ENCODE results near the gene EPHB2.

Gene EPHB2

DNA sequence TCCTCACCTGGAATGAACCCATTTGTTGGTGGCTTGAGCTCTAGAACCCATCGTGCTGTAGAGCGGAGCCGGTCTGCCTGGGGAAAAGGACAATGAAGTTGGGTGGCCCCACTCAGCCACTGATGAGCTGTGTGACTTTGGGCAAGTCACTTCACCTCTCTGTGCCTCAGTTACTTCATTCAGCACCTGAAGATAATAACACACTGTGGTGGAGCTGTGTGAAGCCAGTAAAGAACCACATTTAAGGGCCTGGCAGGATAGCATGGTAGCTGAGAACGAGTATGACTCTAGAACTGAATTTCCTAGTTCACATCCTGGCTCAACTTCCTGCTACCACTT, 37.1 kb downstream of the EPHB2 start:
- Mint-ChIP-seq H3K9me3 (no peaks in the 10 kb centered on the region), H3K36me3 (ENCODE audit: low read depth) (no peaks in the 10 kb centered on the region), H3K27ac (no peak overlapping the region), H3K27me3 (ENCODE audit: low read depth) (no peaks in the 10 kb centered on the region), H3K4me3 (no peak overlapping the region), H3K4me1 (ENCODE audit: low read depth) (peaks cover 5% of the 10 kb centered on the region)

DNA sequence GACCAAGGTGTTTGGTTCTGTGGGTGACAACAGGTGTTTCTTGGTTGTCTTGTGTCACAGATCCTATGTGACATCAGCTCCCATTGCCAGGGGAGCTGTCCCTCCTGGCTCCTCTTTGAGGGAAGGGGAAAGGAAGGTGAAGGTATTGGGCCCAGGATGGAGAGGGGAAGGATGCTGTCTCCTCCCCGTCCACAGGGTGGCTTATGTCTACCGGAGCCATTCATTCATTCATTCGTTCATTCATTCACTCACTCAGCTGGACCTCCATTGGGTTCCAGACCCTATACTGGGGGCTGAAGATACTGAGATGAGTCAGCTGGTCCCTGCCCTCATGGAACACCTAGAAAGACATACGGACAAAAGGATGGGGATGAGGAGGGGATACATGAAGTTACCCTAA, 38.9 kb downstream of the EPHB2 start:
- H3K4me1 Mint-ChIP-seq (ENCODE audit: low read depth), result peaks cover 7% of the 10 kb centered on the region
- no peak overlapping the region for H3K4me3 Mint-ChIP-seq
- no peaks in the 10 kb centered on the region for H3K9me3 Mint-ChIP-seq
- H3K27me3 Mint-ChIP-seq (ENCODE audit: low read depth), result no peaks in the 10 kb centered on the region
- no peaks in the 10 kb centered on the region for H3K36me3 Mint-ChIP-seq (ENCODE audit: low read depth)
- no peak overlapping the region for H3K27ac Mint-ChIP-seq

DNA sequence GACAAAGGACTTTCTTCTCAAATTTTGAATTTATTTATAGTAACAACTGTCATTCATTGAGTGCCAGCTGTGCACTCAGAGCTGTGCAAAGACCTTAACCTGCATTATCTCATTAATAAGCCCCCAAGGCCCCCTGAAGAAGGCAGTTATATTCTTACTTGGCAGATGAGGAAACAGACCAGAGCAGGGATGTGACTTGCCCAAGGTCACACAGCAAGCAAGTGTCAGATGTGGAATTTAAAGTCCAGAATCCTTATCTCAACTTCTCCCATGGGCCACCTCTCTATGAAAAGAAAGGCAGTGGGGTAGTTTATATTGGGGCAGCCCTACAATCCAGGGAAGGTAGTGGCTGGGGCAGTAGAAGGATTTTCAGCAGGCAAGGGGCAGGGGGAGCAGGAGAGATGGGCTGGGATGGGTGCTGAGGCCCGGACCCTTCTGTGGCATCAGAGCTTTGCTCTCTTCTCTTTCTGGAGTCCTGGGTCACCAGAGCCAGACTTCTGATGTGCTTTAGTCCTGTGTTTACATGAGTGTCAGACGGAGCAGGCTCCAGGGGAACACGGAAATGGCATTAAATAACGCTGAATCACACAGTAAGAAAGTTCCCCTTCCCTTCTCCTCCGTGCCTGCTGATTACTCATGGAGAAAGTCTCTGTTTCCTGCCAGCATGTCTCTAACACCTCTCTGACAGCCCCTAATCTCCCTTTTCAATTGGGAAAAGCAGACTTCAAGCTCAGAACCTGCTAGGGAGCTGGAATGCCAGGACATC, 39.5 kb downstream of the EPHB2 start:
- Mint-ChIP-seq H3K27me3 (ENCODE audit: low read depth) (no peaks in the 10 kb centered on the region), H3K4me3 (no peak overlapping the region), H3K36me3 (ENCODE audit: low read depth) (no peaks in the 10 kb centered on the region), H3K27ac (no peak overlapping the region), H3K4me1 (ENCODE audit: low read depth) (peaks cover 7% of the 10 kb centered on the region), H3K9me3 (no peaks in the 10 kb centered on the region)

DNA sequence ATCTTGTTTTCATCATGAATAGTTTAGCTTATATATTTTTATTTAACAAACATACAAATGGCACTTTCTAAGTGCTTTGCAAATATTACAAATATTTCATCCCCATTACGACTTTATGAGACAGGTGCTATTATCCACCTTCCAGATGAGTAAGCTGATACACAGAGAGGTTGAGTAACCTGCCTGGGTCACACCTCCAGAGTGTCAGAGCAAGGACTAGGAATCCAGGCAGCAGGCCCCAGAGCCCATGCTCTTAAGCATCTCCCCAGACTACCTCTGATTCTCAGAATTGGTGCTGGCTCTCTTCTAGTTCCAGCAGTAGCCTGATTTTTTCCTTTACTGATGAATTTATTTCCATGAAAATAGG, 40.0 kb downstream of the EPHB2 start:
- no peaks in the 10 kb centered on the region for H3K9me3 Mint-ChIP-seq
- no peaks in the 10 kb centered on the region for H3K27me3 Mint-ChIP-seq (ENCODE audit: low read depth)
- peaks cover 7% of the 10 kb centered on the region for H3K4me1 Mint-ChIP-seq (ENCODE audit: low read depth)
- H3K27ac Mint-ChIP-seq, result no peak overlapping the region
- H3K36me3 Mint-ChIP-seq (ENCODE audit: low read depth), result no peaks in the 10 kb centered on the region
- no peak overlapping the region for H3K4me3 Mint-ChIP-seq

DNA sequence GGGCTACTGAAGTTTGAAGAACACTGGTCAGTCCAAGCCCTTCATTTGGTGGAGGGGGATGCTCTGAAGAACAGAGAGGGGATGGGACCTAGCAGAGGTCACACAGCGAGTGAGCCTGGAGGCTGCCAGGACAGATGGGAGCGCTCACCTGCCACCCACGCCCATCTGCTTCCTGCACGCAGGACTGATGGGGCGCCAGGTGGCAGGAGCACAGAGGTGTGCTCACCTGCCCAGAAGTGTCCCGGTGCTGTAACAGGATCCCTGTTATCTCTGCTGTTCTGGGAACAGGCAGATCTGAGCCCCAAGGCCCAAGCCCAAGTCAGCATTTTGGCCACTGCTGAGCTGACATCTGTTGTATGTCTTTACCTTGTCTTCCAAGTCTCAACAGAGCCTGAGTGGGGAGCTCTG, 40.5 kb downstream of the EPHB2 start:
- Mint-ChIP-seq H3K27ac (no peak overlapping the region), H3K9me3 (no peaks in the 10 kb centered on the region), H3K4me1 (ENCODE audit: low read depth) (peaks cover 7% of the 10 kb centered on the region), H3K27me3 (ENCODE audit: low read depth) (no peaks in the 10 kb centered on the region), H3K36me3 (ENCODE audit: low read depth) (no peaks in the 10 kb centered on the region), H3K4me3 (no peak overlapping the region)

DNA sequence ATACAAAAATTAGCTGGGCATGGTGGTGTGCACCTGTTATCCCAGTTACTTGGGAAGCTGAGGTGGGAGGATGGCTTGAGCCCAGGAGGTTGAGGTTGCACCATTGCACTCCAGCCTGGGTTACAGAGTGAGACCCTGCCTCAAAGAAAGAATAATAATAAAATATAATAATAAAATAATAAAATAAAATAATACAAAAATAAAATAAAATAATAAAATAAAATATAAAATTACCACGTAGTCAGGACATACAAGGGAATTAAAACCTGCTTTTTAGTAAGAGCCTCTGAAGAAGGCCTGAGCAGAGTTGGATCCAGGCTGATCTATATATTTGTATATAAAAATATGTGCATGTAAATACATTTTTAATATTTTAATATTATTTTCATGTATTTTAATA, 41.7 kb downstream of the EPHB2 start:
- Mint-ChIP-seq H3K9me3 (no peaks in the 10 kb centered on the region), H3K27me3 (ENCODE audit: low read depth) (no peaks in the 10 kb centered on the region), H3K27ac (no peak overlapping the region), H3K4me1 (ENCODE audit: low read depth) (peaks cover 7% of the 10 kb centered on the region), H3K36me3 (ENCODE audit: low read depth) (no peaks in the 10 kb centered on the region), H3K4me3 (no peak overlapping the region)

DNA sequence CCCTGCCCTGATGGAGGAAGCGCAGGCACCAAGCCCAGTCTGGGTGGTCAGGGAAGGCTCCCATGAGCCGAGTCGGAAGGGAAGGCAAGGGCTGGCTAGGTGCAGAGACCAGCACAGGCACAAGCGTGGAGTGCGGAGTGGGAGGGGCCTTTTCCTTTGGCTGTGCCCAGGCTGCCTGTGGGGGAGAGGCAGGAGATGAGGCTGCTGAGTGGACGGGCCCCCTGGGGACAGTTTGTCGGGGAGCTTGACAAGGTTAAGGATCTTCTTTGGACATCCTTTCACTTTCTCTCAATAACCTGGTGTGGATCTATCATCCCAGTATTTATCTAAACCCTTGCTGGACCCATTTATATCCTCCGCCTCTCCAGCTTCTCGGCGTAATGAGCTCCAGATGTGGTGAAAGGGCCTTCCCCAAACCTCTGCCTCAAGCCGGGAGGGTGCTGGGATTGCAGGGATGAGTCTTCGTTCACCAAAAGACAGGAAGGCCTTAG, 42.9 kb downstream of the EPHB2 start:
- Mint-ChIP-seq H3K27ac (no peak overlapping the region), H3K9me3 (no peaks in the 10 kb centered on the region), H3K27me3 (ENCODE audit: low read depth) (no peaks in the 10 kb centered on the region), H3K4me3 (no peak overlapping the region), H3K36me3 (ENCODE audit: low read depth) (no peaks in the 10 kb centered on the region), H3K4me1 (ENCODE audit: low read depth) (peaks cover 7% of the 10 kb centered on the region)

DNA sequence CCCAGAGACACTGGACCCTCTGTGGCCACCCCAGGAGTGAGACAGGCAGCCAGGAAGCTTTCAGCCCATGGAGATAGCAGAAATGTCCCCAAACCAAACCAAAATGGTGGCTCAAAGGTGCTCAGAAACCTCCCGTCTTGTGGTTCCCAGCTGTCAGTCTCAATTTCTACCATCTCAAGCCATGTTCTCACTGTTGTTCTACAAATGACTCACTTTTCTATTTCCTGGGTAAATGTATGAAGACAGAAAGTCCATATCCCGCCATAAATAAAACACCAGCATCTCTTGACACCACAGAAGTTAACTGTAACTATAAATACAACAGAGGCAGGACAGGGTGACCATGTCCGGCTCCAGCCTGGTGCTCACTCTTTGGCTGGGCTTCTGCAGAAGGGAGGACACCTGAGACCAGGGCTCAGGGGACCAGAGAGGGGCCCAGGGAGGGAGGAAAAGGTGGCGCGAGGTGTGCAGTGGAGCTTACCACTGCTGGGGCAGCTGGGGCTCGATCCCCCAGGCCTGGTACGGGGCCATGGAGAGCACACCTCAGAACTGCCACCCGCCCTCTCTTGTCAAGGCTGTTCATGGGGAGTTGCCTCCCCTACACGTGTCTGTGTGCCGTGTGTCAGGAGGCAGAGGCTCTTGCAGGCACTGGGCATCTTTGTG, 43.6 kb downstream of the EPHB2 start:
- H3K9me3 Mint-ChIP-seq, result no peaks in the 10 kb centered on the region
- H3K27me3 Mint-ChIP-seq (ENCODE audit: low read depth), result no peaks in the 10 kb centered on the region
- H3K27ac Mint-ChIP-seq, result no peak overlapping the region
- H3K4me3 Mint-ChIP-seq, result no peak overlapping the region
- peaks cover 7% of the 10 kb centered on the region for H3K4me1 Mint-ChIP-seq (ENCODE audit: low read depth)
- no peaks in the 10 kb centered on the region for H3K36me3 Mint-ChIP-seq (ENCODE audit: low read depth)

DNA sequence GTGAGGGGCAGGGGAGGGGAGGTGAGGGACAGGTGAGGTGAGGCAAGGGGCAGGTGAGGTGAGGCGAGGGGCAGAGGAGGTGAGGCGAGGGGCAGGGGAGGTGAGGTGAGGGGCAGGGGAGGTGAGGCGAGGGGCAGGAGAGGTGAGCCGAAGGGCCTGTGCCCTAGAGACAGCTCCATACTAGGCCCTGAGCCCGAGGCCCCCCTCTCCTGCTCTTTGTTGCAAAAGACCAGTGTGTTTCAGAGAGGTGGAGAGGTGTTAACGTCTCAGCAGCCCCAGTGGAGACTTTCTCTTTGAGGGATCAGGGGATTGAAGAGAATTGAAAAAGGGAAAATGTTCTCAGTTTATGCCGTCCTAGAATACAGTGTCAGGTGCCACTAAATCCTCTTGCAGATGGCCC, 44.2 kb downstream of the EPHB2 start:
- H3K4me3 Mint-ChIP-seq, result no peak overlapping the region
- H3K27ac Mint-ChIP-seq, result no peak overlapping the region
- peaks cover 7% of the 10 kb centered on the region for H3K4me1 Mint-ChIP-seq (ENCODE audit: low read depth)

DNA sequence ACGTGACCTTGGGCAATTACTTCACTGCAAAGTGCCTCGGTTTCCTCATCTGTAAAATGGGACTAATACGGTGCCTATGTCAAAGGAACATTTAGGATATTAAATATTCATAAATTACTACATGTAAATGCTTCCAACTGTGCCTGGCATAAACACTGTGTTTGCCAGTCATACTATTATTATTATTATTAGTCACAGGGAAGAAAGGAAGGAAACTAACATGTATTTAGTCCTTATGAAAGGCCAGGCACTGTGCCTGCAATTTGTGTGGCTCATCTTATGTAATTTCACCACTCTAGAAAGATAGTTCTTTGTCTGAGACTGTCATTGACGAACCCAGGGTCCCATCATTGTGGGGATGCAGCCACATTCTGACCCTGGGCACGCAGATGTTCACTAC, 45.0 kb downstream of the EPHB2 start:
- Mint-ChIP-seq H3K27ac (no peak overlapping the region), H3K9me3 (no peaks in the 10 kb centered on the region), H3K4me1 (ENCODE audit: low read depth) (peaks cover 2% of the 10 kb centered on the region), H3K36me3 (ENCODE audit: low read depth) (no peaks in the 10 kb centered on the region), H3K27me3 (ENCODE audit: low read depth) (no peaks in the 10 kb centered on the region), H3K4me3 (no peak overlapping the region)

More for the DNA sequence above, 44.2 kb downstream of the EPHB2 start:
- Mint-ChIP-seq H3K36me3 (ENCODE audit: low read depth) (no peaks in the 10 kb centered on the region), H3K27me3 (ENCODE audit: low read depth) (no peaks in the 10 kb centered on the region), H3K9me3 (no peaks in the 10 kb centered on the region)

DNA sequence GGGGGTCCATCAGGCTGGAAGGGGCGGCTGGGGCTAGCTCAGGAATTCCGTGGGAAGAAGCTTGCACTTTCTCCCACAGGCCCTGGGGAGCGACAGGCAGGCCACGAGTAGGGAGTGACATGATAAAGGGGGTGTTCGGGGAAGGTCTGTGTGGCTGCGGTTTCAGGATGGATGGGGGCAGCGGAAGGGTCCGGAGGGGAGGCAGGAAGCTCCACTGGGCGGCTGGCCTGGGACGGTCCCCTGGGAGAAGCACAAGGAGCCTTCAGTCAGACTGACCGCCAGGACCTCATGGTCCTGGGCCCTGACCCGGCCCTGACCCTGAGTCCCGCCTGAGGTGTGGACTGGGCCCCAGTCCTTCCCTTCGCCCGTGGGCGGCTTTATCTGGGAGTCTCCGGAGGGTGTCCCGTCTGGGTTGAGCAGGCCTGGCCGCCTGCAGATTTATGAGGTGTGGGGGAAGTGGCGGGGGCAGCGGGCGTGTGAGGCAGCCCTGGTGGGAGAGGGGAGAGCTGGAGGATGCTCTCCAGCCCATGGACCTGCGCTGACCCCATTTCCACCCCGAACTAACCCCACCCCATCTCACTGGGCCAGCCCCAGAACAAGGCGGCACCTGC, 45.6 kb downstream of the EPHB2 start:
- Mint-ChIP-seq H3K4me3 (no peak overlapping the region), H3K27me3 (ENCODE audit: low read depth) (no peaks in the 10 kb centered on the region), H3K36me3 (ENCODE audit: low read depth) (no peaks in the 10 kb centered on the region)

DNA sequence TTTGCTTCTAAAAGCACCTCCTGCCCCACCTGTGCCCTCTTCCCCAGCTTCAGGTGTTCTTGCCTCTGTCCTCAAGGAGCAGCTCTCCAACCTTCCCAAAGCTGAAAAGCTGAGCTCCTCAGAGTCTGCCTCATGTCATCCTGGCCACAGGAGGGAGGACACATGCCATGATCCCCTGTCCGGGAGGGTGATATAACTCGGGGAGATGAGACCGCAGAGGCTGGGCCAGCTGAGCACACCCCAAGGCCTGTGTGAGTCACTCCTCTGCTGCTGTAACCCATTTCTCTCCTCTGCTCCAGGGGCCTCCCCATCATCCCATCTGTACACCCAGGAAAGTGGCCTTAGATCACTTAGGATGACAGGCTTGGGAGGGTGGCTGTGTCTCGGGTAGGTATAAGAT, 49.8 kb downstream of the EPHB2 start:
- Mint-ChIP-seq H3K36me3 (ENCODE audit: low read depth) (no peaks in the 10 kb centered on the region), H3K4me1 (ENCODE audit: low read depth) (no peaks in the 10 kb centered on the region), H3K27me3 (ENCODE audit: low read depth) (no peaks in the 10 kb centered on the region), H3K4me3 (no peak overlapping the region), H3K9me3 (no peaks in the 10 kb centered on the region), H3K27ac (no peak overlapping the region)

More for the DNA sequence above, 45.6 kb downstream of the EPHB2 start:
- Mint-ChIP-seq H3K9me3 (no peaks in the 10 kb centered on the region), H3K27ac (no peak overlapping the region), H3K4me1 (ENCODE audit: low read depth) (peaks cover 2% of the 10 kb centered on the region)

DNA sequence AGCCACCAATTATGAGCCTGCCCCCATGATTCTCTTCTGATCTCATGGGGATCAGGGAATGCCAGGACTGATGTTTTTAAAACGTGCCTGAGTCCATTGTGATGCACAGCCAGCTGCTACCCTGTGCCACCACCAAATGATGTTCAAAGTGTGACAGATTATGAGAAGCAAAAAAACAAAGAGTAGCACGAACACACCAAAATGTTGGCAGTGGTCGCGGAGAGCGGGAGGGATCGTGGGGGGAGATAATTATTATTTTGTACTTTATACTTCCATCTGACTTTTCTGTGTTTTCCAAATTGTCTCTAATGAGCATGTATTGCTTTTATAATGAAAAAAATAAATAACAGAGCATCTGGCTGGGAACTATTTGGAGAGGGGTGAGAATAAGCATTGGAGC, 50.5 kb downstream of the EPHB2 start:
- H3K36me3 Mint-ChIP-seq (ENCODE audit: low read depth), result no peaks in the 10 kb centered on the region
- no peaks in the 10 kb centered on the region for H3K9me3 Mint-ChIP-seq

DNA sequence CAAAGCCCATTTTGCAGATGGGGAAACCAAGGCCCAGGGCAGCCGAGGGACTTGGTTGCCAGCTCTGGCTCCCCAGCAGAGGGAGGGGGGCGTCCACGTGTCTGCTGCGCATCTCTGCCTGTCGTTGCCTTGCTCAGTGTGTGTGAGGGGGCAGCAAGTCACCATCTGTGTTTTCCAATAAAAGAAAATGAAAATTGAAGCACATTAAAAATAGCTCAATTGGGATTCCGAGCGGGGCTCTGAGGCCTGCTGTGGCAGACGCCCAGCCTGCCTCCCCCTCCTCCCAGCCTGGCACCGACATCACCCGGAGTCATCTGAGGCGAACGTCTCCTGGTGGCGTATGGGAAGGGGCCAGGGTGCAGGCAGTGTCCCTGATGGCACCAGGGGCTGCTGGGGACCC, 51.2 kb downstream of the EPHB2 start:
- Mint-ChIP-seq H3K9me3 (no peaks in the 10 kb centered on the region), H3K4me1 (ENCODE audit: low read depth) (no peaks in the 10 kb centered on the region), H3K4me3 (no peak overlapping the region), H3K36me3 (ENCODE audit: low read depth) (no peaks in the 10 kb centered on the region), H3K27me3 (ENCODE audit: low read depth) (no peaks in the 10 kb centered on the region), H3K27ac (no peak overlapping the region)

More for the DNA sequence above, 50.5 kb downstream of the EPHB2 start:
- H3K27me3 Mint-ChIP-seq (ENCODE audit: low read depth), result no peaks in the 10 kb centered on the region
- no peak overlapping the region for H3K4me3 Mint-ChIP-seq
- H3K27ac Mint-ChIP-seq, result no peak overlapping the region
- H3K4me1 Mint-ChIP-seq (ENCODE audit: low read depth), result no peaks in the 10 kb centered on the region

Measured in T-helper 1 cell treated with Interleukin-12 subunit alpha and Interleukin-12 subunit beta and Interleukin-4 antibody, amounts not matched to agents 30 μg/mL and 1 μg/mL, for 36 hours (primary cell).